ENCODE data around the gene MEN1.
A peak's percentile ranks its signal among the peaks of the same experiment; 100 is the strongest.

Gene MEN1

GRCh38 chr11:64778473-64779298 is 31.7 kb downstream of the MEN1 start, which contains the start of gene SF1:
Gene SF1, minus strand, starts transcription at chr11:64778542. Its CDS starts 150 bp downstream, at chr11:64778392.
- FAIRE-seq, result peak; percentile 99

DNA sequence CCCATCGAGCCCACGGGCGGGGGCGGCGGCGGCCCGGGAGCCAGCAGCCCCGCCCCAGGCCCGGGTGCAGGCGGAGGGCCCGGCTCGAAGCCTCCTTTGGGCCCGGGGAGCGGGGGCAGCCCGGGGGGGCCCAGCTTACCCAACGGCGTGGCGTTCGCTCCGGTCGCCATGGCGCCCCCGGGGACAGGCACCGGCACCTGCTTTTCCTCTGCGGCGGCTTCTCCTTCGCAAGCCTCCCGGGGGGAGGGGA is 32.2 kb downstream of the MEN1 start:
- FAIRE-seq, result no peak

DNA sequence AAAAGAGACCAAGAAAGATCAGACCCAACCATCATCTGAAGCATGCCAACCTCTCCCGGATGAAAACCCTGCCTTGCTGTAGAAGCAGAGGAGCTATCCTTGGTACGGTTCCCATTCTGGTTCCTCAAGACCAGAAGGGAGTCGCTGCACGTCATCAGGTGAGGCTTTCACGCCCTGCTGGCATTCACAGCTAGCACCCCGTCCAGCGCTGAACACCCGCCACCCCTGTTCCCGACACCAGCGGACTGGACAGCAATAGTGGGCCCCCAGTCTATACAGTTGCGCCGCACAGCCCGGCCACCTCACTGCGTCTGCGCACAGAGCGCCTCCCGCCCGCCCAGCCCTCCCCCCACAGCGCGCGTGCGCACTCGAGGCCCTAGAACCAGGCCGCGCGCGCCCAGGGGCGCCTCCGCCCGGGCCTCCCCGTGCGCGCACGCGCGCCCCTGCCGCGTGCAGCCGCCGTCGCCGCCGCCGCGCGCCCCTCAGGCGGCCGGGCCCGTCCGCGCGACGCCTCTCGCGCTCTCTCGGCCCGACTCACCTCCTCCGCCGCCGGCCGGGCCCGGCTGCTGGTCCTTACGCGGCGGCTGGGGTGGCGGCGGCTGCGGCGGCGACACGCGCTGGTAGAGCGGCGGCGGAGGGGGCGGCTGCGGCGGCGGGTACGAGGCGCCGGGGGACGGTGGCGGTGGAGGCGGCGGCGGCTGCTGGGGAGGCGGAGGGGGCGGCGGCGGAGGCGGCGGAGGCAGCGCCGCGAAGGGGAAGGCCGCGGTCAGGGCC is 32.7 kb downstream of the MEN1 start:
- FAIRE-seq, result no peak

DNA sequence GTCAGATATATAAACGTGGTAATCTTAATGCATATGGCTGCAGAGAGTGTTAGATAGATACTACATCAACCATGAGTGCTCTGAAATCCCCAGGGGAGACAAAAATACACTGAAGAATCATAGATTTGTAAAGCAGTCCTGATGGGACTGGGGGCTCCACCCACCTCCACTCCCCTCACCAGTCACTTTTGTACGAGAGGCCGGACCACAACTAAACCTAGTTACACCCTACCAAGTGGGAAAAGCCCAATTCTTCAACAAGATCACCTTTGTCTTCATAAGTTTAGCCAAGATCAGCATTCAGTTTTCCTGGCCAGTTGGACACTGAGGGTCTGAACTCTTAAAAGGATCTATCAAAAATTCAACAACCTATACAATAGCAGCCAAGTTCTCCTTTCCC is 33.5 kb downstream of the MEN1 start:
- no peak for FAIRE-seq

GRCh38 chr11:64776425-64776824 is 33.9 kb downstream of the MEN1 start:
- FAIRE-seq, result no peak

- FAIRE-seq, result no peak
Measured at GRCh38 chr11:64774144-64774543, 36.2 kb downstream of the MEN1 start.

DNA sequence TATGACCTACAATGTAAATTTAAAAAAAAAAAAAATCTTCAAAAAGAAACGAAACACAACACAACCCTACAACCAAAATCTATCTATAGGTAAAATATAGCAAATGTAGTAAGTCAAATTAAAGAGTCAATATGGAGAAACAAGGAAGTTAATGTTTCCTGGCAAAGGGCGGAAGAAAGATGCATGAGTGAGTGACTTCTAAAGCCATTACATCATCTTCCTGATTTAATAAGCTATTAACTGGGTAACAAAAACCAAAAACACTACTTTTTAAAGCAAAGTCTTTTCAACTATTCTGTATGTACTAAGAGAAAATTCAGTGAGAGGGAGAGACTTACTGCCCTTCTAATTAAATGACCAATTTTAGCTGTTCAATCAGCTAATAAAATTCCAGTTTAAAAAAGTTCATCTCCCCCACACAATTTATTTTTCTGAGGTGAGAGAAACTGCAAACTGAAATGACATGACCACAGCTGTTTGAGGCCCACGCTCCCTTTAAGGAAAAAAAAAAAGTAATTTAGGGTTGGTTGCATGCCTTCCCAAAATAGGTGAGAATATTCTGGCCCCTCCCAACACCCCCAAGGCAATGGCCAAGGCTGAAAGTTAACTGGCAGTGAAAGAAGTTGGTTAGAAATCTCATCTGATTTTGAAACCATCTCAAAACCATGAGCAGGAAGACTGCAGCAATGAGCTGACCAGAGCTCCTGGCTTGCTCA is 37.9 kb downstream of the MEN1 start:
- no peak for FAIRE-seq

DNA sequence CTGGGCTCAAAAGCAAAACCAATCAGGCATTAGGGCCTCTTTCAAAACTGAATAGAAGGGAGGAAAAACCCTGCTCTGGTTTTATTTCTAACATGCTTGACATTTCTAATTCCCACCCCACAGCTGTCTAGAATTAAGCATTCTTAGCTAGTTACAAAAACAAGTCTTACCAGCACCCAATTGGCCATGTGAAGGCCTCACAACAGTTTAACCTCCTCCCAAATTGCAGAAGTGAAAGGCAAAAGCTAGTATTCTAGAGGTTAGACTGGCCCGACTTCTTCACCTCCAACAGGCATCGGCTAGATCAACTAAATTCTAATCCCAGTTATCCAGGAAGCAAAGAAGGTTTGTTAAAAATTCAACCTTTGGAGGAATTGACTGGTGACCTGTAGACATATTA is 38.5 kb downstream of the MEN1 start:
- no peak for FAIRE-seq

- FAIRE-seq, result no peak
Measured at GRCh38 chr11:64770120-64770519, 40.2 kb downstream of the MEN1 start.

- no peak for FAIRE-seq
Measured at GRCh38 chr11:64769283-64769682, 41.1 kb downstream of the MEN1 start.

GRCh38 chr11:64768300-64768694 is 42.1 kb downstream of the MEN1 start:
- no peak for FAIRE-seq

- FAIRE-seq, result no peak
Measured at GRCh38 chr11:64767344-64768299, 42.7 kb downstream of the MEN1 start.

- no peak for FAIRE-seq
Measured at GRCh38 chr11:64766881-64767280, 43.5 kb downstream of the MEN1 start.

GRCh38 chr11:64765851-64766665 is 44.3 kb downstream of the MEN1 start:
- FAIRE-seq, result no peak

GRCh38 chr11:64765291-64765850 is 45.0 kb downstream of the MEN1 start:
- no peak for FAIRE-seq

DNA sequence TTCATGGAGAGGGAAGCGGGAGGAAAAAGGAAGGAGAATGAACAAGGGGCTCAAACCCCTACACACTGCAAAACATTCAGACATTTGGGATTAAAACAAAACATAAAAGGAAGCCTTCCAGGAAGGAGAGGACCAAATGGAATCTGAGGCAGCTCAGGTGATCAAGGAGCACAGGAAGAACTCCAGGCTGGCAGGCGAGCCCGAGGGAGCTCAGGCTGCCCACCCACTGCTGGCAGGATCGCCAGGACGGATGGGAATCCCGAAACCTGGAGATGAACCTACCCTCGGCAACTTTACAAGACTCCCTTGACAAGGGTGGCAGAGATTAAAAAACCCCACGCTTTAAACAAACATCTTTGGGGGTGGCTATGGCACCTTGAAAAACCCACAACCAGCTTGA is 45.6 kb downstream of the MEN1 start:
- FAIRE-seq, result no peak

DNA sequence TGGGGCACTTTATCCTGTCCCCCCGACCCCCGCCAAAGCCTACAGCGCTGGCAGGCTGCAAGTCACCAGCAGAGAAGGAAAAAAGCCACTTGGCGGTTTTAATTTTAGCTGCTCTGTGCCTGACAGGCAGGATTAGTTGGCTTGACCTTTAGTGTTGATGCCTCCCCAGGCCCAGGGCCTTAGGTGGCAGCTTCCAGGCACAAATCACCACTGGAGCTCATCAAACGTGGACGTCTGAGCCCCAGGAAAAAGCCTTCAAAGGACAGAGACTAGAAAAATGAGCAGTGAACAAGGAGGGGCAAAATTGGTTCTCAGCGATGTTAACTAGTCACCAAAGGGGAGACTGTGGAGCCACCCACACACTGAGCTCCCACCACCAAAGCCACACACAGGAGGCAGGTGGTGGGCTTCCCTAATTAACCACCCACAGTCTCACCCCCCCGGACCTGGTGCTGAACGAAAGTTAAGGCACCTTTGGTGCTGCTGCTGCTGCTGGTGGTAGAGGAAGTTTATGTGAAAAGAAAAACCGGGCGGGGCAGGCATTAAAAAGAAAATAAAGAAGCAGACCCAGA is 46.2 kb downstream of the MEN1 start:
- no peak for FAIRE-seq

DNA sequence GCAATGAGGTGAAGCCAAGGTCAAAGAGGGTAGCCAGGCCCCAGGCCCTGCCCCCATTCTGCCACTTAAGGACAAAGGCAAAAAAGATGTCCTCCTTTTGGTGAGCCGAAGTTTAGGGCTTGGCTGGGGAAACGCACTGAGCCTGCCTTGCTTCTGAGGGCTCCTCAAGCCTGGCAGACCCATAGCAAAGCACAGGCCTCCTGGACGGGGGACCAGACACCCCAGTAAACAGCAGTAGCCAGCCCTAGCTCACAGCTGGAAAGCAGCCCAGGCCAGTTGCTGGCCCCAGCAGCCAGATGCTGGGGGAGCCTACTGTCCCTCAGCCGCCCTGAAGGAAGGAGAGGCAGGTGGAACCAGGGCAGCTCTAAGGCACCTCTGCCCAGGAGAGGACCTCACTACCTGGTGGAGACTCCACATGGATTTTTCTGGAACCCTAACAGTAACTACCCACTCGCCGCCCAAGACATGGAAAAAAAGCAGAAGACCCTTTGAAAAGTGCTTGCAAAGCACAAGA is 46.8 kb downstream of the MEN1 start:
- FAIRE-seq, result no peak

GRCh38 chr11:64762674-64763525 is 47.5 kb downstream of the MEN1 start:
- FAIRE-seq, result no peak

GRCh38 chr11:64762277-64762673 is 48.1 kb downstream of the MEN1 start:
- no peak for FAIRE-seq

All from A204.1 (cell line).